HG03280 (cell line): Measurements from ENCODE around the gene COL26A1.
"Not testable (repeated sequence)": the region's sequence is repeated elsewhere in the genome, so short reads cannot be mapped to it uniquely, and the experiment has no call there.

Source experiments
- ATAC-seq: cut with Tn5 transposase; IDR thresholded peaks from one replicate; pipeline ENCODE4 v1.9.1; 2021; ENCODE audit warnings: mild to moderate bottlenecking, moderate library complexity; ENCODE audit not compliant: unreplicated experiment

COL26A1 gene

DNA sequence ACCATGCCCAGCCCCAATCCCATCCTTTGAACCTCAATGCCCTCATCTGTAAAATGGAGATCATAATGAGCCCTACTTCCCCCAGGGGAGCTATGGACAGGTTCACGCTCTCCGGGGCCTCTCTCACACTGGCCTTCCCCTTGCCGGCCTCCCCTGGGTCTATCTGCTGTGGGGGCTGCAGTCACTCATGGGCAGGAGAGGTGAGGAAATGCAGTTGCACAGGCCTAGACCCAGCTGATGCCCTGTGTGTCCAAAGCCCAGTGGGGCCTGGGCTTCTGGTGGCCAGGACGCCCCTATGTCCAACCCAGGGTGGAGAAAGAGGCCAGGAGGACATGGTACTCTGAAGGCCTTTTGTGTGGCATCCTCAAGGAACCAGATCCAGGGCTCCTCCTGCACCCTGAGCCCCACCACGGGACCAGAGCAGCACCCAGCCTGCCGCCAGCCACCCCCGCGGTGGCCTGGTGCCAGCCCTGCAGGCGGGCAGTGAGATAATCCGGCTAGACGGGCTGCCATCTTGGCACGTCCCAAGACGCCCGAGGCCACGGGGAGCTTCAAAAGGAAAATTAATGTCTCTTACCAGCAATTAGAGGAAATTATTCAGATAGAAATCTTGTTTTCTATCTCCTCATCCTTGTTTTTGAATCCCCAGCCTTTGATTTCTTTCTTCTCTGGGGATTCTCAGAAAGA is 227.4 kb downstream of the COL26A1 start:
- ATAC-seq = no peak

DNA sequence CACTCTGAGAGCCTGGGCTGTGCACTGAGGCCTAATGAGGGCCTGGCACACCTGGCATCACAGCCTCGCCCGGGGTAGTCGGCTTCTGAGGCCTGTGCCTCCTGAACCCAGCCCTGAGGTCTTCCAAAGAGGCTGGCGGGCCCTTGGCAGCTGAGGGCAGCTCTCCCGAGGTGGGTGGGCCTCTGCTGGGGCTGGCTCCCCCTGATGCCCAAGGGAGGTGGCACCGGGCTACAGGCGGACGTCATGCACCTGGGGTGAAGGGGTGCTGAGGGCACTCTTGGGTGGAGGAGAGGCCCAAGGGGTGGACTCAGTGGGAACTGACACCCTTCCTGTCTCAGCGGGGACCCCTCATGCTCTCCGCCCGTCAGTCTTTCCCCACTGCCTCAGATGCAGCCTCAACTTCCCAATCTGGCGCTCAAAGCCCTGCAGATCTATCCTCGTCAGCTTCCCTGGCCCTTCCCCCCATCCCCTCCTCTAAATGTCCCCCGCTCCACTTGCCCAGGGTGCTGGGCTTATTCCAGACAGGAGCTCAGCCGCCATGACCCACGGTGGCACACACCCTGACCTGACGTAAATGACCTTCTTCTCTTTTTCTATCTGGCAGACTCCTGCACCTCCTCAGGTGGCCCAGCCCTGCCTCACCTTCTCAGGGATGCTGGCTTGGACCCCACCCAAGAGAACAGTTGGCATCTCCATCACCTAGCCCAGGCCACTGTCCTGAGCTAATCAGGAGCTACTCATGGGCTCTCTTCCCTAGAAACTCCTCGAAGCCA is 228.2 kb downstream of the COL26A1 start:
- no peak for ATAC-seq

DNA sequence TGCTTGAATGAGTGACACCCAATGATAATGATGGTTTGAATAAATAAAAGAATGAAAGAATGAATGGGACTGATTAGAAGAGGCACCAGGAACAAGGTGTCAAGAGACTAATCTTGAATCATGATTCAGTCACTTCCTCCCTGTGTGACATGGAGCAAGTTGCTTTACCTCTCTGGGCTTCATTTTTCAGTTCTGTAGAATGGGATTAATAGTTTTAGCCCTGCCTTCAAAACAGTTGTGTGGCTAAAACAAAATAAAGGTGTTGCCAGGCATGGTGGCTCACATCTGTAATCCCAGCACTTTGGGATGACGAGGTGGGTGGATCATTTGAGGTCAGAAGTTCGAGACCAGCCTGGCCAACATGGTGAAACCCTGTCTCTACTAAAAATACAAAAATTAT is 228.8 kb downstream of the COL26A1 start:
- no peak for ATAC-seq

DNA sequence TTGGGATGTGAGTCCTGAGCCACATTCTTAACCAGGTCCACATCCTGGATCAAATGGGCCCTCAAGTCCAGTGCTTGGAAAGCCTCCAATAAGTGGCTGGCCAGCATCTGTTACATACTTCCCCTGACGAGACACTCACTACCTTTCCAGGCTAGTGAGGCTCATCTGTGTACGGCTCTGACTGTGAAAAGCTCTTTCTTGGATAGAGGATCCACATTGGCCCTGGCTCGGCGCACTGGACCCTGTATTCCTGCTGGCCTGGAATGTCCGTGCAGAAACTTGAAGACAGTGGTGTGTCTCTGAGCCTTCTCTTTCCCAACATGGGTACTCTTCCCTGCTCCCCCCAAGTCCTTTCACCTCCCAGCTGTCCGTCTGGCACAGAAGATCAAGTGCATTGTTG is 230.9 kb downstream of the COL26A1 start:
- no peak for ATAC-seq

DNA sequence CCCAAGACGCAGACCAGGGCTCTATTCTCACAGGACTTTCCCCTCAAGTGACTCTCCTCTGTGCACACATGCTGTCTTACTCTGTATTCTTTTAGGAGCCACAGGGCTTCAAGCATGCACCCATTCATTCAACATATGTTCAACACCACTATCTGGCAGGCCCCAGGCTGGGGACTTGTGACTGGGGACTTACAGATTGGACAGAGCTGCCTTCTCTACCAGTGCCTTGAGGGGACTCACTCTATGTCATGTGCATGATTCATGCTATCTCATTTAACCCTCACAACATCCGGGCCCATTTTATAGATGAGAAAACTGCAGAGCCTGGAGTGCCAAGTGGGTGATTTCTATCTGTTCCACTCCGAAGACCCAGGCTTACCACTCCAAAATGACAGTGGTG is 232.1 kb downstream of the COL26A1 start:
- ATAC-seq = no peak

DNA sequence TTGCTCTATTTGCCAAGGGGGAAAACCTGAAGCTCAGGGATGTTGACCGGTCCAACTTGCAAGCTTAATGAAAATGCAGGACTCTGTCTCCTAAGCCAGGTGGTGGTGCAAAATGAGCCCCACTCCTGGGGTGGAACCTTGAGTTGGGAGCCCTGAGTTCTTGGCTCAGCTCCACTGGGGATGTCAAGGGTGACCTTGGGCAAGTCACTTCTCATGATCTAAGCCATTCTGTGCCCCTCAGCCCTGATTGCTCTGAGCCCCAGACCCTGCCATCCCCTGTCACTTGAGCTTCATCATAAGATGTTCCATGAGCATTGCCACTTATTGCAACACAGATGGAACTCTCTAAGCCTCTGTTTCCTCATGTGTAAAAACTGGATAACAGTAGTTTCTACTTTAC is 232.6 kb downstream of the COL26A1 start:
- ATAC-seq = no peak

DNA sequence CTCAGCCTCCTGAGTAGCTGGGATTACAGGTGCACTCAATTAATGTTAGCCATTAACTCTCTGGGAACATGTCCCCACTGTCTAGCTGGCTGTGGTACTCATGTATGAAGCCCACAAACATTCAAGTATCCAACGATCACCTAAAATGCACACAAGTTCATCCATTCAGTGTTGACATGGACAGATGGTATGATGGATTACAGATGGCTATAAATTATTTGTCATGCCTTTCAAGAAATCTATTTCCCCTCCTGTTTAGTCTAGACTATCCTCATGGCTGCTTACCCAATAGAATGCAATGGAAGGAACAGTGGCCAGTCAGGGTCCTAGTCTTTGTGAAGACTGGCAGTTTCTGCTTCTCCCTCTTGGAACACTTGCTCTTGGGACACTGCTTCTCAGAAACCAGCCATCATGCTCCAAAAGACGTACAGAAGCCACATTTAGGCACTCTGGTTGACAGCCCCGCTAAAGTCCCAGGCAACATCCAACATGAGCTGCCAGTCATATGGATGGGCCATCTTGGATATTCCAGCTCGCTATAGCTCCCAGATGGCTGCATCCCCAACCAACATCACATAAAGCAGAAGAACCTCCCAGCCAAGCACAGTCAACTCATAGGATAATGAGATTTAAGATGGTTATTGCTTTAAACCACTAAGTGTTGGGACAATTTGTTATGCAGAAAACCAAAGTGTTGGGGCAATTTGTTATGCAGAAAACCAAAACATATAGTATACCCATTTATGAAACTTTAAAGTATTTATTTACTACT is 233.3 kb downstream of the COL26A1 start:
- ATAC-seq = no peak

DNA sequence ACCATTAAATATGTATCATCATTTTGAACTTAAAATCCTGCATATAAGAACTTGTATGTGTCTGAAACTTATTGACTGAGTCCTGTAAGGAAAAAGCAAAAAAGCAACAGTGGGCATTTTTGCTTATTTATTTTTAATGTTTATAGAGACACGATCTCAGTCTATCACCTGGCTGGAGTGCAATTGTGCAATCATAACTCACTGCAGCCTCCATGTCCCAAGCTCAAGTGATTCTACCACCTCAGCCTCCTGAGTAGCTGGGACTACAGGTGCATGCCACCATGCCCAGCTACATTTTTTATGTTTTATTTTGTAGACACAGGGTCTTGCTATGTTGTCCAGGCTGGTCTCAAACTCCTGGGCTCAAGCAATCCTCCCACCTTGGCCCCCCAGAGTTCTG is 234.2 kb downstream of the COL26A1 start:
- ATAC-seq = no peak

DNA sequence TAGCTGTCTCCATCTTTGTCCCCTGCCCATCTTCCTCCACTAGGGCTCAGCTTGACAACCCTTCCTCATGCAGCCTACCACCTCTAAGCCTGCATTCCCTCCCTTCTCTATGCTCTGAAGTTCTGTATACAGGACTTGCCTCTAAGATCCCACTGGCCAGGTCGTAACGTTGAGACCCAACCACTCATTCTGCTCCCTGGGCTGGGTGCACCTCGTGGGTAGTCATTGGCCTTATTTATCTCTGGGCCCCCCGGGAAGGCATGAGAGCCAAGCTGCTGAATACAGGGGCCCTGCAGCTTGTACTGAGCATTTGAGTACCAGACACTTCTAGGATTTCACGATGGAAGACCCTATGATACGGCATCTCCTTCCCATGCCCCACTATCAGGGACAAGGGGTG is 235.3 kb downstream of the COL26A1 start:
- no peak for ATAC-seq

DNA sequence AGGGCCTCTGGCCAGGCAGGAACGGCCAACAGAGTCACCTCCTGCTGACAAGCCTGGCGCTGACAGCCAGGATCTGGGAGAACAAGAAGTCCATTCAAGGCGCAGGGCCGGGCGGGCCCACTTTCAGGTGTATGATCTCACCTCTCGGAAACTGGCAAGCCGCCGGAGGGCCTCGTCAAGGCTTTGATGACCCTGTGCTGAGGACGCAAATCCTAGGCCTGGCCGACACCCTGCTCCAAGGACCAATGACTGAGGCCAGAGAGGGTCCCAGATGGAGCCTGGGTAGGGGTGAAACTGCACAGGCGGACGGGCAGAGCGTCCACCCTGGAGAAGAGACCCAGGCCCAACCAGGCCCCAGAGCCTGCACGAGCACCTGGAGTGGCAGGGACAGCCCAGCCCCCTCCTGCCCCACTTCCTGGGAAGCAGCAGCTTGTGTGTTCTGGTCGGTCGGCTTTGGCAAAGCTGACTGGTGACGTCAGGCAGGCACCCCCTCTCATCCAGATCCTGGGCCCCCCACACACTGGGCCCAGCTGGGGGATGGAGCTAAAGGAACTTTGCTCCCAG is 235.8 kb downstream of the COL26A1 start:
- ATAC-seq = no peak

DNA sequence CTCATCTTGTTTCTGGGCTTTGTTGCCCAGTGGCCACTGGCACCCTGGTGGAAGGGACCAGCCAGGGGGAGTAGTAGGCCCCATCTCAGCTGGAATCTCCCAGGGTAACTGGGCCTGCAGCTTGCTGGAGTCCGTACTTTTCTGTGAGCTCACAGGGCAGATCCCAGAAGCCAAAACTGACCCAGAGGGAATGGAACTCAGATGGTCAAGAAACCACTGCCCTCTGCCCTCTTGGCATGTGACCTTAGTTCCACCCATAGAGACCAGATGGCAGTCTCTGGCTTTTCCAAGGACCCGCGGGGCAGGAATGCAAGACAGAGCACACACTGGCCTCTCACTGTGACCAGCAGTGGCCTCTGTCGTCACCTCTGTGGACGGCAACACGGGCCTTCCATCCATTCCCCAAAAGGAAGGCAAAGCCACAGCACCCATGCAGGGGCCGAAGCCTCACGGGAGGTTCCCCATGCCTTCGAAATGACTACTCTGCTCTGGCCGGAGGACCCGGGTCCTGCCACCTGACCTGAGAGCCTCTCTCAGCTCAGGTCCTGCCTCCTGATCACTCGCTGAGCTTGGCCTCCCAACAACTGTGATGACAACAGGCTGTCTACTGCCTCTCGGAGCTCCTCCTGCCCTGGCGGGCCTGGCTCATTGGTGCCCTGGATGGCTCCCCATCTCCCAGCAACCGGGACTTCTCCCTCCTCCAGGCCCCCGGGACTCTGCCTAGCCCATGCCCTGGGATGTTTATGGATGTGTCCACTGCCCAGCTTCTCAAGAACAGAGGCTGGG is 236.5 kb downstream of the COL26A1 start:
- ATAC-seq = no peak

DNA sequence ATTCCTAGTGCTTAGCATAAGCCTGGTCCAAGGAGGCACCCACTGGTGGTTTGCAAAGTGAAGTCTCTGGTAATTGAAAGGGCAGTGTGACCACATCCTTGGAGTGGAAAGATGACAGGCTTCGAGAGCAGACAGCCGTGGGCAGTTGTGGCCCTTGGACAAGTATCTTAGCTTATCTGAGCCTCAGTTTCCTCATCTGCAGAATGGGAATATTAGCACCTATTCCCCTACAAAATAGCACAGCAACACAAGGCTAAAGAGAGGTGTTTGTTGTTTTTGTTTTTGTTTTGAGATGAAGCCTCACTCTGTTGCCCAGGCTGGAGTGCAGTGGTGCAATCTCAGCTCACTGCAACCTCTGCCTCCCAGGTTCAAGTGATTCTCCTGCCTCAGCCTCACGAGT is 237.1 kb downstream of the COL26A1 start:
- ATAC-seq = no peak

DNA sequence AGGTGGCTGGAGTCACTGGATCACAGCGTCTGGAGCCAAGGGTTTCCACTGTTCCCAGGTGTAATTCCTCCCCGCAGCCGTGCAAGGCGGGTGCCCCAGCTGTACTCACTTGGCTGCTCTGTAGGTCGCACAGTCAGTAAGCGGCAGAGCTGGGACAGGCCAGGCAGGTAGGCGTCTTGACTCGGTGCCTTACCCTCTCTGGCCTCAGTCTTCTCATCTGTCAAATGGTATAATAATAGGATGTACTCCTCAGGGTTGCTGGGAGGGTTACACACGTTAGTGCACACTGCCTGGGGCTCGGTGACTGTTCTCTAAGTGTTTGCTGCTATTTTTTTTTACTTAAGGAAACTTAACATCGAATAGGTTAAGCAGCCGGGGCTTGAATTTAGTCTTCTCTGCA is 239.4 kb downstream of the COL26A1 start:
- no peak for ATAC-seq

DNA sequence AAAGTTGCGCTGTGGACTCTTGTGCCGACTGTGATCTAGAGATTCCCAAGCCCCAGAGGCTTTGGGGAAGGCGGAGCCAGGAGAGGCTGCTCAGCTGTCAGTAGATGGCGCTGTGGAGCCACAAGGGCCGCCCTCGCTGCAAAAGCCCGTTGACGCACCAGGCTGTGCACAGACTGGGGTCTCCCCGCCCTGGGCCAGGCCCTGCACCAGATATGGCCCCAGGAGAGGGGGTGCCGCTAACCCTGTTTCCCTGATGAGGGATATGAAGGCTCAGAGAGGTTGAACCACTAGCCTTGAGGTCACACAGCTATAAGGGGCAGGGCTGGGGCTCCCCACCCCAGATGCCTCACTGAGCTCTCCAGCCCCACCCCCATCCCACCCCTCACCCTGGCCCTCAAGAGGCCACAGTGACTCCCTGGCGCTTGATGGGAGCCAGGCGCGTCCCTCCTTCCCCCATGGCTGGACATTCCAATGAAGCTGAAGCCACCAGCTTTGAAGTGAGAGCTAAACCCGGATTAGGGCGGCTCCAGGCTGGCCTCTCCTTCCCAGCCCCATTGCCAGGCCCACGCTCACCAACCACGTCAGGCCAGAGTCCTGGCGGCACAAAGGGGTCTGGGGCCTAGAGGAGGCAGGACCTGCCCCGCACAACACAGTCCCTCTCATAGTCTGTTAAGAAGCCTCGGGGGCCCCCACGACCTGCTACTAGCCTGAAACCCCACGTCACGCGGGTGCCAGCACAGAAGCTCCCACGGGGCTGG is 240.0 kb downstream of the COL26A1 start:
- no peak for ATAC-seq

DNA sequence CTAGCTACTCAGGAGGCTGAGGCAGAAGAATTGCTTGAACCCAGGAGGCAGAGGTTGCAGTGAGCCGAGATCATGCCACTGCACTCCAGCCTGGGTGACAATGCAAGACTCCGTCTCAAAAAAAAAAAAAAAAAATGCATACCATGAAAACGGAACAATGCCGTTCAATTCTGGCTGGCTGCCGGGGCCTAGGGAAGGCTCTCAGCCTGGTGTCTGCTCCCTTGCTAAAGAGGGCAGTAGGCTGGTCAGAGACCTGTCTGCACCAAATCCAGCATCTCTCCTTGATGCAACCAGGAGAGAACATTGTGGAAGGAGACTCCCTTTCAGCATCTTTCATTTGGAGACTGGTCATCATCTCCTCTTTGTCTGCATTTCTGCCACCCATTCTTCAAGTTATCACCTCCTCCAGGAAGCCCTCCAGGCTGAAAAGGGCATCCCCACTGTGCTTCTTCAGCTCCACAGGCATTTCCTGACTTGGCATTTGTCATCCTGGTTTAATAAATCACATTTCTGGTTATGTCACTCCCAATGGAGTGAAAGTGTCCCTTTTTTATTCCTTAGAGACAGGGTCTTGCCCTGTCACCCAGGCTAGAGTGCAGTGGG is 241.8 kb downstream of the COL26A1 start:
- ATAC-seq = no peak

DNA sequence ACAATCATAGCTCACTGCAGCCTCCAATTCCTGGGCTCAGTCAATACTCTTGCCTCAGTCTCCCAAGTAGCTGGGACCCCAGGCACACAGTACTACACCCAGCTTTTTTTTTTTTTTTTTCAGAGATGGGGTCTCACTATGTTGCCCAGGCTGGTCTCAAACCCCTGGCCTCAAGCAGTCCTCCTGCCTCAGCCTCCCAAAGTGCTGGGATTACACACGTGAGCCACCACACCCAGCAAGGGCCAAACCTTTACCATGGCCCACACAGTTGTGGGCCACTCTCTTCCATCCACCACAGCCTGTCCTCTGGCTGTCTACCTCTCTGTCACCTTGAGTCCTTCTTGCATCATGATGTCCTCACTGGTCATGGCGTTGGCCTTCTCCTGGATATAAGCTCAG is 242.3 kb downstream of the COL26A1 start:
- ATAC-seq = not testable (repeated sequence)

DNA sequence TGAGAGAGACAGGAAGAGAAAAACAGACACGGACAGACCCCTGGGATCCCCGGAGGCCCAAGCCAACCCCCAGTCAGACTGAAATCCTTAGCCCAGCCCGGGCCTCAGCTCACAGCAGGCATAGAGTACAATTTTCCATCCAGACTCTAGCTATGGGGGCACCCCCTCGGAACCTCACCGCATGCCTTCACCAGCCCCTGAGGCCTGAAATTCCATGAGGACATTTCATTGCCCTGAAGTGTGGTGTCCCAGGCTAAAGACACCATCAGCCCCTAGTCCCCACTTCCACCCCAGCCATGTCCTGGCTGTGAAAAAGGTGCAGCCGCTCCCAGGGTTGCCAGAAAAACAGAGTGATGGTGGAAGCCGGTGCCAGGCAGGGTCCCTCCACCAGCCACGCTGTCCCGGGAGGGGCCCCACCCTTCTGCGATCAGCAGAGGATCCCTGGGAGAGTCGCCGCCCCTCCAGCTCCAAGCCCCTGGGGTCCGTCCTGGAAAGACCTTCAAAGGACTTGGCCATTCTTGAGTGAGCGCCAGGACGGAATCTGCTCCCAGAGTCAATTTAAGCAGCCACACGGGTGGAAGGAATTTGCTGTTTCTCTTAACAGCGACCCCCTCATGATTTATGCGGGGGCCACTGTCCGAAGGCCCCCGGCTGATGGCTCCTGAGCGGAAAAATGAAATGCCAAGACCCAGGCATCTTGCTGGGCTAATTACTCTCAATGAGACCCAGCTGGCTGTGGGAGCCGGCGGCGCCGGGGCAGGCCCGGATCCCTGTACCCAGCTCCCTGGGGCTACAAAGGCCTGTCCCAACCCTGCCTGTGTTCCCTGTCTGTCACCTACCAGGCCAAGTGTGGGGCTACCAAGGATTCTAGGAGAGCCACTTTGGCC is 243.2 kb downstream of the COL26A1 start:
- ATAC-seq = no peak

DNA sequence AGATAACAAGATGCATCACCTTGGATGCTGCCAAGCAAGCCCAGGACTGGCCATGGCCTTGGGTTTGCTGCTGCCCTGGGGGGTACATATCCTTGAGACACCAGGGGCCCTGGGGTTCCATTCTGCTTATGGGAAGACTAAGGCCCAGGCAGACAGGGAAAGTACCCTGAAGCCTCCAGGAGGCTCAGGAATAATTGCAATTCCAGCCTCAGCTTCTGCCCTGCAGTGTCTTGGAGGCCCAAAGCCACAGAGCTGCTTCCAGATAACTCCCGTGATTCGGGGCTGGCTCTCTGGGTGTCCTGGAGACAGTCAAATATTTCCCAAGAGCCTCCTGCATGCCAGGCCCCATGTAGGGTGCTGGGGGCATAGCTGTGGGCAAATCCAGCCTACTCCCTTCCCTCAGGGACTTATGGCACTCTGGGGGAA is 243.8 kb downstream of the COL26A1 start:
- ATAC-seq = no peak
